K562 (cell line): Measurements from ENCODE around the gene GRHL3.

Experiments
- CTCF ChIP-seq, 3 experiments: IDR thresholded peaks in 2 of 3; conservative IDR thresholded peaks in 1 of 3; 2 replicates each; pipeline ENCODE4 v1.5.1; 2011 to 2012; ENCODE audit warnings: low read length in 3 of 3, mild to moderate bottlenecking in 3 of 3, control low read depth in 2 of 3, improper control_type of control experiment in 1 of 3, inconsistent platforms in 1 of 3, low read depth in 1 of 3, mixed read lengths in 1 of 3, moderate library complexity in 1 of 3; ENCODE audit not compliant: insufficient read depth in 2 of 3
- EGR1 ChIP-seq: fragments of 450-650 bp; conservative IDR thresholded peaks from 2 replicates; pipeline ENCODE4 v1.6.1; 2017; ENCODE audit warnings: mild to moderate bottlenecking
- GABPA ChIP-seq: fragments of 200-800 bp; sonication (Bioruptor generic); conservative IDR thresholded peaks from 2 replicates; pipeline ENCODE4 v1.6.1; 2016; ENCODE audit warnings: low read depth, missing genetic modification characterization, missing compliant biosample characterization
- MAFK ChIP-seq: IDR thresholded peaks from 2 replicates; pipeline ENCODE4 v1.6.1; 2011; ENCODE audit warnings: low read length, improper control_type of control experiment
- POLR2AphosphoS5 ChIP-seq: IDR thresholded peaks from 2 replicates; pipeline ENCODE4 v1.6.1; 2011; ENCODE audit warnings: mild to moderate bottlenecking, low read depth, low read length, moderate library complexity; ENCODE audit not compliant: control insufficient read depth, insufficient read depth
- SAFB2 ChIP-seq: fragments of 200-400 bp; formaldehyde crosslinking; IDR thresholded peaks from 2 replicates; pipeline ENCODE4 v1.6.1; 2018; ENCODE audit warnings: borderline replicate concordance, low read length, low read depth, moderate library complexity; ENCODE audit not compliant: severe bottlenecking
- TCF7L2 ChIP-seq: fragments of 150-350 bp; IDR thresholded peaks from 2 replicates; pipeline ENCODE4 v1.6.1; 2016; ENCODE audit warnings: low read depth, mild to moderate bottlenecking, low read length, moderate library complexity
- TEAD4 ChIP-seq, 2 experiments: sonication (generic) in 1 of 2; formaldehyde crosslinking in 1 of 2; IDR thresholded peaks; 2 replicates each; pipeline versions ENCODE4 v1.6.1 to v1.8.0; 2012 to 2022; ENCODE audit warnings: borderline replicate concordance in 1 of 2, inconsistent platforms in 1 of 2, low read length in 1 of 2, mild to moderate bottlenecking in 1 of 2, missing genetic modification reagents in 1 of 2

DNA sequence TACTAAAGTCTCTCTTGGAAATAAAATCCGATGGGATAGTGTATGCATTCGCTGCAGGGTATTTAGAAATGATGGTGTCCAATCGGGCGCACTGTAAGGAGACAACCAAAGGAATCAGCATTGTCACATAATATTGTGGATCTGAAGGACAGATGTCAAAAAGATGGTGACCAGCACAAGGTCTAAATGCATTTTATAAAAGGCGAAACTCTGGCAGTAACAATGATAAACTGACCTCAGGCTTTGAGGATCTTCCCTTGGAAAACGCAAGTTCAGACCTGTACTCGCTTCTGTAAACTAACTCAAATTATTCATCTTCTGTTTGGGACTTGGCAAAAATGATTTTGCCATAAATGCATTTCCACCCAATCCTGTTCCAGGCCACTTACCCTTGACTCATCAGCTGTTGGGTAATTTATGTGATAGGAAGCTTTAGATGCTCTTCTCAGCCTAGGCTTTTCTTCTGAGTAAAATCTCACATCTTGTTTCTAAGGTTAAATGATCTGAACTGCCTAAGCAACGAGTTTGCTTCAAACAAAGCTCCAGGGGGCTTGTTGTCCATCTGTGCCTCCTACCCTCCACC is 60.7 kb downstream of the GRHL3 start:
- no peak for TF ChIP-seq POLR2AphosphoS5
- TF ChIP-seq CTCF (IDR thresholded peaks at IDR 0.05 in 2 of 3, conservative IDR thresholded peaks at IDR 0.05 in 1 of 3; ENCODE audit: insufficient read depth in 2 of 3, low read depth in 1 of 3, low read length in 3 of 3), result no peak
- TF ChIP-seq MAFK, result no peak
- no peak for TF ChIP-seq TEAD4 (IDR thresholded peaks at IDR 0.05; ENCODE audit: low read length)
- no peak for TF ChIP-seq TEAD4 (CRISPR knock-in tag; IDR thresholded peaks at IDR 0.05; ENCODE audit: borderline replicate concordance)
- TF ChIP-seq EGR1, result no peak
- TF ChIP-seq TCF7L2, result no peak
- no peak for TF ChIP-seq GABPA (tag)
- no peak for TF ChIP-seq SAFB2
